HCT116 (cell line): ENCODE data around the gene ANGPTL5. TPM values are rescaled to one million over a fixed set of nuclear protein-coding genes. Genes with fewer than 3 reads are reported as not detected.

Experiments used
- ATAC-seq: fragments of 200-7000 bp; cut with Tn5 transposase; 2 replicates; pipeline ENCODE4 v1.9.1; 2020; ENCODE audit warnings: mild to moderate bottlenecking, moderate library complexity
- BruUV-seq: library from RNA; stranded (reverse); fragments of 400-500 nt; replicated peaks from 2 replicates; lab custom pipeline; 2021; lab: Mats Ljungman, UMichigan
- CTCF ChIA-PET: fragments of 300-600 bp; sonication (Branson Sonifier 250); formaldehyde crosslinking; loops from one replicate; lab custom pipeline; 2021; ENCODE audit warnings: antibody characterized with exemption; lab: Charles Lee
- POLR2A ChIA-PET: fragments of 300-600, 350-600 bp; sonication (Branson Sonifier 250); formaldehyde crosslinking; loops from one replicate; lab custom pipeline; 2021; ENCODE audit warnings: antibody characterized with exemption; lab: Charles Lee
- RAD21 ChIA-PET, 2 experiments: fragments of 300-600 bp; sonication (Branson Sonifier 250); formaldehyde crosslinking; loops; one replicate each; lab custom pipeline; 2023; ENCODE audit warnings: low total read pairs in 2 of 2; ENCODE audit not compliant: uncharacterized antibody in 2 of 2, unreplicated experiment in 2 of 2, low non-redundant PET in 1 of 2; lab: Charles Lee
- DNase-seq: peaks from one replicate; pipeline ENCODE4 v3.0.0-alpha.2; 2010; ENCODE audit warnings: low read depth, low spot score
- H2AFZ ChIP-seq: fragments of 200-600 bp; shearing (Covaris generic), sonication (generic); 2 replicates; pipeline ENCODE4 v1.6.1; 2017; ENCODE audit warnings: low read depth, mixed run types, mixed read lengths, antibody characterized with exemption, low read length; ENCODE audit not compliant: poor library complexity, severe bottlenecking
- H3K27ac ChIP-seq: 2 replicates; pipeline ENCODE4 v1.5.1; 2012; ENCODE audit warnings: low read depth, low read length
- H3K27me3 ChIP-seq: fragments of 200-600 bp; sonication (generic); 2 replicates; pipeline ENCODE4 v1.6.1; 2016; ENCODE audit warnings: mixed run types, low read length, mixed read lengths; ENCODE audit not compliant: insufficient read depth
- H3K36me3 ChIP-seq, 2 experiments: fragments of 200-500 bp in 1 of 2; fragments of 200-600 bp in 1 of 2; sonication (Bioruptor generic) in 1 of 2; sonication (generic) in 1 of 2; 2 replicates each; pipeline versions ENCODE4 v1.5.1 to v1.6.1; 2014 to 2016; ENCODE audit warnings: low read length in 2 of 2, inconsistent platforms in 1 of 2, mixed read lengths in 1 of 2, mixed run types in 1 of 2; ENCODE audit not compliant: insufficient read depth in 2 of 2, control insufficient read depth in 1 of 2
- H3K4me1 ChIP-seq, 2 experiments: fragments of 200-600 bp in 1 of 2; sonication (generic) in 1 of 2; 2 replicates each; pipeline versions ENCODE4 v1.5.1 to v1.6.1; 2012 to 2017; ENCODE audit warnings: low read length in 2 of 2, inconsistent platforms in 1 of 2, mild to moderate bottlenecking in 1 of 2, mixed read lengths in 1 of 2, mixed run types in 1 of 2, moderate library complexity in 1 of 2; ENCODE audit not compliant: insufficient read depth in 2 of 2, control insufficient read depth in 1 of 2
- H3K4me2 ChIP-seq: fragments of 200-600 bp; sonication (generic); 2 replicates; pipeline ENCODE4 v1.6.1; 2017; ENCODE audit warnings: mixed run types, low read length, mixed read lengths
- H3K4me3 ChIP-seq, 2 experiments: fragments of 200-600 bp in 1 of 2; sonication (generic) in 1 of 2; replicated peaks in 1 of 2; 2 replicates each; pipeline ENCODE4 v1.5.1; 2011 to 2016; ENCODE audit warnings: low read length in 2 of 2, control low read depth in 1 of 2, low read depth in 1 of 2, mild to moderate bottlenecking in 1 of 2, mixed read lengths in 1 of 2, mixed run types in 1 of 2
- H3K79me2 ChIP-seq: fragments of 200-600 bp; sonication (generic); 2 replicates; pipeline ENCODE4 v1.6.1; 2017; ENCODE audit warnings: mild to moderate bottlenecking, mixed run types, low read length, moderate library complexity, mixed read lengths; ENCODE audit not compliant: insufficient read depth
- H3K9ac ChIP-seq: fragments of 200-600 bp; sonication (generic); 2 replicates; pipeline ENCODE4 v1.6.1; 2016; ENCODE audit warnings: low read length, mixed read lengths
- H3K9me2 ChIP-seq: fragments of 200-600 bp; sonication (generic), shearing (Covaris generic); 2 replicates; pipeline ENCODE4 v1.6.1; 2017; ENCODE audit warnings: mixed run types, mild to moderate bottlenecking, moderate library complexity; ENCODE audit not compliant: insufficient read depth
- H3K9me3 ChIP-seq, 2 experiments: fragments of 200-500 bp in 1 of 2; fragments of 200-600 bp in 1 of 2; sonication (Bioruptor generic) in 1 of 2; sonication (generic) in 1 of 2; 2 replicates each; pipeline ENCODE4 v1.6.1; 2014 to 2017; ENCODE audit warnings: low read length in 2 of 2, mixed read lengths in 2 of 2, inconsistent platforms in 1 of 2, low read depth in 1 of 2, mild to moderate bottlenecking in 1 of 2, mixed run types in 1 of 2, moderate library complexity in 1 of 2; ENCODE audit not compliant: control insufficient read depth in 1 of 2, insufficient read depth in 1 of 2
- H4K20me1 ChIP-seq: fragments of 200-600 bp; sonication (generic), shearing (Covaris generic); 2 replicates; pipeline ENCODE4 v1.6.1; 2017; ENCODE audit warnings: mixed run types, mild to moderate bottlenecking, moderate library complexity; ENCODE audit not compliant: insufficient read depth
- ATF3 ChIP-seq: IDR thresholded peaks from 2 replicates; pipeline ENCODE4 v1.6.1; 2012
- CEBPB ChIP-seq: IDR thresholded peaks from 2 replicates; pipeline ENCODE4 v1.6.1; 2012; ENCODE audit warnings: low read depth
- EGR1 ChIP-seq: IDR thresholded peaks from 2 replicates; pipeline ENCODE4 v1.6.1; 2012; ENCODE audit warnings: low read depth
- ELF1 ChIP-seq: IDR thresholded peaks from 2 replicates; pipeline ENCODE4 v1.6.1; 2012; ENCODE audit warnings: low read depth, borderline replicate concordance
- EZH2 ChIP-seq: fragments of 200-600 bp; sonication (generic); IDR thresholded peaks from 2 replicates; pipeline ENCODE4 v1.6.1; 2017; ENCODE audit warnings: antibody characterized with exemption, mixed run types
- EZH2phosphoT487 ChIP-seq: fragments of 200-600 bp; IDR thresholded peaks from 2 replicates; pipeline ENCODE4 v1.6.1; 2018; ENCODE audit warnings: antibody characterized with exemption, borderline replicate concordance
- FOSL1 ChIP-seq: IDR thresholded peaks from 2 replicates; pipeline ENCODE4 v1.6.1; 2012; ENCODE audit warnings: low read depth
- JUND ChIP-seq: IDR thresholded peaks from 2 replicates; pipeline ENCODE4 v1.6.1; 2012
- POLR2A ChIP-seq: IDR thresholded peaks from 2 replicates; pipeline ENCODE4 v1.7.0; 2011; ENCODE audit warnings: borderline replicate concordance; ENCODE audit not compliant: insufficient read depth, insufficient read length; ENCODE audit errors: extremely low read depth
- POLR2AphosphoS5 ChIP-seq: IDR thresholded peaks from 2 replicates; pipeline ENCODE4 v1.6.1; 2011; ENCODE audit warnings: mild to moderate bottlenecking, low read depth, low read length, moderate library complexity
- RAD21 ChIP-seq: IDR thresholded peaks from 2 replicates; pipeline ENCODE4 v1.6.1; 2012; ENCODE audit warnings: low read depth, mild to moderate bottlenecking
- SIN3A ChIP-seq: IDR thresholded peaks from 2 replicates; pipeline ENCODE4 v1.6.1; 2012; ENCODE audit warnings: low read depth
- TCF7L2 ChIP-seq: IDR thresholded peaks from 2 replicates; pipeline ENCODE4 v1.7.0; 2011; ENCODE audit warnings: borderline replicate concordance, inconsistent platforms; ENCODE audit not compliant: insufficient read depth, insufficient read length; ENCODE audit errors: extremely low read depth
- YY1 ChIP-seq: IDR thresholded peaks from 2 replicates; pipeline ENCODE4 v1.6.1; 2011; ENCODE audit warnings: low read length, low read depth, moderate library complexity, mild to moderate bottlenecking; ENCODE audit not compliant: insufficient replicate concordance; ENCODE audit errors: extremely low read depth
- ZFX ChIP-seq: fragments of 450-650 bp; IDR thresholded peaks from 2 replicates; pipeline ENCODE4 v1.6.1; 2017
- intact Hi-C: fragments of 100-400 bp; cut with micrococcal nuclease; formaldehyde crosslinking; loops from 2 replicates; pipeline ENCODE4 v1.10.0; 2022
- total RNA-seq: library from RNA; stranded (reverse); gene quantifications from one replicate; pipeline ENCODE4 v1.2.1, GENCODE V29; 2021; ENCODE audit not compliant: unreplicated experiment
- TF ChIP-seq, protein P1 (sequence below): IDR thresholded peaks from 2 replicates; pipeline ENCODE4 v1.6.1; 2012

ANGPTL5 gene
- total RNA-seq, 1 experiment from 2014 or later = not detected

DNA sequence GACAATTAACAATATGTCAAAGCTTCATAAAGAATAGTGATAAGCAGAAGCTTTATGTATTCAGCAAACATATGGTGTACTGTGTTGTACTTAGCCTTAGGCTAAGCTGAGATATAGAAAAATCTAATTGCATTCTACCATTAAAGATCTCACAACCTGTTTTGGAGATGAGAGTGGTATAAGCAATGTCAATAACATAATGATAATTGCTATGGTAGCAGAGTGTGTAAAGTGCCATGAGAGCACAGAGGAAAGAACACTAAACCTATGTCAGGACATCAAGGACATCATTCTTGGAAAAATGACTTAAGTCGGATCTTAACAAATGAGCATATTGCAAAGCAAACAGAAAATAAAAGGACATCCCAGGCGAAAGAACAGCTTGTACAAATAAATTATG is 28.6 kb upstream of the ANGPTL5 start:
- POLR2A ChIA-PET = no interaction called here
- no peaks in the 10 kb centered on the region for H3K9me3 ChIP-seq
- no peak overlapping the region for H3K4me3 ChIP-seq
- intact Hi-C loops = no loop called here
- H3K27ac ChIP-seq = no peak overlapping the region
- ATAC-seq = no peak
- no peak overlapping the region for H3K4me2 ChIP-seq
- no peaks in the 10 kb centered on the region for H3K79me2 ChIP-seq
- H3K9me2 ChIP-seq = no peaks in the 10 kb centered on the region
- H3K9ac ChIP-seq = no peak overlapping the region
- CTCF ChIA-PET = interaction anchor here (1.2 kb wide), 1 partner anchor 10 kb away, joined by 3 read pairs; no protein-coding TSS in a partner anchor
- no peak overlapping the region for H2AFZ ChIP-seq
- H3K36me3 ChIP-seq = no peaks in the 10 kb centered on the region
- BruUV-seq = no TSS peak
- no peaks in the 10 kb centered on the region for H4K20me1 ChIP-seq
- H3K27me3 ChIP-seq = no peaks in the 10 kb centered on the region
- TF ChIP-seq JUND (no peak), YY1 (no peak), EGR1 (no peak), CEBPB (no peak), ZFX (no peak), EZH2phosphoT487 (no peak), RAD21 (no peak), SIN3A (no peak), ELF1 (no peak), EZH2 (no peak), POLR2A (no peak), POLR2AphosphoS5 (no peak), ATF3 (no peak), FOSL1 (no peak), TCF7L2 (no peak)
- TF ChIP-seq, protein P1, sequence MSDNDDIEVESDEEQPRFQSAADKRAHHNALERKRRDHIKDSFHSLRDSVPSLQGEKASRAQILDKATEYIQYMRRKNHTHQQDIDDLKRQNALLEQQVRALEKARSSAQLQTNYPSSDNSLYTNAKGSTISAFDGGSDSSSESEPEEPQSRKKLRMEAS = no peak
- TF ChIP-seq, all 23 proteins: peak for 0
- H3K4me1 ChIP-seq = no peaks in the 10 kb centered on the region
- RAD21 ChIA-PET = no interaction called here
- no peak for DNase-seq
